Hematopoietic multipotent progenitor cell treated with erythropoietin and hydrocortisone succinate and interleukin-3 and kit ligand, for 8 days (in vitro differentiated cells): Measurements from ENCODE around the gene EPHA4.

ENCODE experiments used
- DNase-seq: peaks from one replicate; pipeline ENCODE4 v3.0.0-alpha.2; 2015

Gene EPHA4

DNA sequence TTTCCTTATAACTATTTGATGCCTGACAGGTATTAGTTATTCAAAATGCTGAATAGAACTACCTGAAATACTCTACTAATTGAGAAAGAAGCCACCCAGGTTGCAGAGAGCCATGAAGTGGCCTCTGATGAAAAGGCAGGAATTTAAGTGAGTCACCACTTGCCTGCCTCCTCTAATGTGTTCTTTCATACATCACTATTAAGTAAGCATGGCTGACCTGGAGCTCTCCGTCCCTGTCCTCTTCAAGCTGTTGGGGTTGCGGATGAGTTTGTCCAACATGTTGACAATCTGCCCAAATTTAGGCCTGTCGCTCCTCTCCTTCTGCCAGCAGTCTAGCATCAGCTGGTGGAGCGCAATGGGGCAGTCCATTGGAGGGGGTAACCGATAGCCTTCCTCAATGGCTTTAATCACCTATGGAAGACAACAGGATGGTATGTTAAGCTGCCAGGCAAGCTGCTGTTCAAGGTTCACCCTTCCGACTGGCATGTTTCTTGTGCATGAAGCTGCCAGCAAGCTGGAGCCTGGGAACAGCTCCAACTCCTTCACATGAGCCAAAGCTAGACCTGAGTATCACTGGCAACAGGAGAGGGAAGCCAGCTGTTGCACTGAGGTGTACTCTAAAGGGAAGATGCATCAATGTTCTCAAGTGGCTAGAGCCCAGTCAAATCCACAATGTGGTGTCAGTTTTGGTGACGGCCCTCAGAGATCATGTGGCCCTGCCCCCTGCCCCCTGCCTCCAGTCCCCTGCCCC lies 142.2 kb downstream of the EPHA4 start:
- DNase-seq: no peak

DNA sequence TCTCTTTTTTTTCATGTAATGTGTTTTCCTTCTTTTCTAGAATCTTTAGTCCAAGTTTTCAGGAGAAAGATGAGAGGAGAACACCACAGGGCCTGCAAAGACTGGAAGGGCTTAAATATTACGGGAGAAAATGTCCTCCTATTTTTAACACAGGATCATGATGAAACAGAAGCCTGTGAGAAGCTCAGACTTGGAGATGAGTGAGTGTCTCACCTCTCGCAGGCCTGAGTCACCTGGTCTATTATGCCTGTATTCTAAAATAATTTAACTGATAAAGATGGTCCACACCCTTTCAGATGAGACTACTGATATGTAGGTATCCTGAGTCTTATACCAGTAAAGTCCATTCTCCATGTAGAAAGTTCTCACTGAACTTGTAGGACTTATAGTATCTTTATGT lies 143.2 kb downstream of the EPHA4 start:
- no peak for DNase-seq

DNA sequence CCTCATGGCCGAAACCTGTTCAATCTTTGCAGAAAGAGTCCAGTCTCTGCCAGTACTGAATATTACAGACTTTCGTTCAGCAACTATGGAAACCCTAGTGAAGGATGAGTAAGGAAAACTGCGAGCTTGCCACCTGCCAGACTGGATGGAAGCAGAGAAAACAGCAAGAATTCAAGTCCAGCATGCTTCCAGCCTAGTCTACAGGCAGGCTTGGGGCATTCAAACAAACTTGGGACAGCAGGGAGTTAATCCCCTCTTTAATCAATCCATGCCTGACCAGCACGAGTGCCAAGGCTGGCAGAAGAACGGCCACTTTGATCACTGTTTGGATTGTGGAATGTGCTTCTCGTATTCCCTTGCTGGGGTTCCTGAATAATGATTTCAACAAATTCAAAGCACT lies 145.2 kb downstream of the EPHA4 start:
- no peak for DNase-seq

DNA sequence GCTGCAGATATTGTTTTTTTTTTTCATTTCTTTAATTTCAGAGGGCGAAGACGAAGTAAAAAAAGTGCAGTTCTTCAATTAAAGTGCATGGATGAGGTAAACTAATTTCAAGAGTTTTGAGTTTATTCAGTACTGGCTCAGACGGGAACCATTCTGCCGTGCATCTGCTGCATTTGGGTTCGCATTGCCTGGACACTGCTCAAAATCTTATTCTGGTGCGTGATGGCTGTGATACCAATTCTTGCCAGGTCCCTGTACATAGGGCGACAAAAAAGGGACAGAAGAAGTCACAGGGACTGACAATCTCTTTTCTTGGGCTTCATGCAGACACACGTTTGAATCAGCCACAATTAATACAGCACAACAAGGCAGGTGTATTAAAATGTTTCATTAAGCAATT lies 146.2 kb downstream of the EPHA4 start:
- DNase-seq: no peak

DNA sequence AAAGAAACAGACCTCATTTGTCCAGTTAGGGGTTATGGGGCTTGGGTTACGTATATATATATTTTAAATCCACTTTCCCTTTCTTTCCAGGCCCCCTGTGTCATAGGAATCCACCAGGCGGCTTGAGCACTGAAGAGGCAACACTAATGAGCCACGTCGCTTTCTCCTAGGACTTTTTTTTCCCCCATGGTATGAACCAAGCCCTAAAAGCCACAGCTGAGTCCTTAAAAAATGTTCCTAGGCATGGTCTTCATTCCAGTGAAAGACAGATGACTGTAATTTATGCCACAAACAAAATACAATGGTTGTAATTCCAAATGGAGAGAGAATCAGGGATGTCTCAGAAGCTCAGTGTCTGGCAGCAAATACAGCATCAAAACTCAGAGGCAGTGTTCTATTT lies 146.8 kb downstream of the EPHA4 start:
- no peak for DNase-seq

DNA sequence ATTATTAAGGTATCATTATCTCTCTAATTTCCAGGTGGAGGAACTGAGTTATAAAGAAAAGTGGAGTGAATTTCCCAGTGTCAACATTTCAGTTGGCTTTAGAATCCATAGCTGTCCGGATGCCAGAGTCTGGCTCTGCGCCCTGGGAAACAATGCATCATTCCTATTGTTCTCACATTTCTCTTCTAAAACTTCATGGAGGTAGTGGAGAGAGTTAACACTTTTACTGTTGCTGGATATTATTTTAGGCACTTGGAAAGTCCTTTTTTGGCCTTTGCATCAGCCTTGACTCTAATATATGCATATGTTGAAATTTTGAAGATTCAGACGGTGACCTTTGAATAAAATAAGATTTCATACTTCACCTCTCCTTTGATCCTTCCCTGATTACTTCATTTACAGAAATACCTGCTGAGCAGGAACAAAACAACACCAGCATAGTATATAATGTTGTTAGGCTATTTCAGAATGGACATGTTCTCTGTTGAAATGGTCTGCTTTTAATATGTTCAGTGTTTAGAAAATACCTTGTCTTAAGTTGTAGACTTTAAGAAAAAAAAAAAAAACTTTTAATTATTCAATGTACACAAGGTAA lies 148.8 kb downstream of the EPHA4 start:
- no peak for DNase-seq

DNA sequence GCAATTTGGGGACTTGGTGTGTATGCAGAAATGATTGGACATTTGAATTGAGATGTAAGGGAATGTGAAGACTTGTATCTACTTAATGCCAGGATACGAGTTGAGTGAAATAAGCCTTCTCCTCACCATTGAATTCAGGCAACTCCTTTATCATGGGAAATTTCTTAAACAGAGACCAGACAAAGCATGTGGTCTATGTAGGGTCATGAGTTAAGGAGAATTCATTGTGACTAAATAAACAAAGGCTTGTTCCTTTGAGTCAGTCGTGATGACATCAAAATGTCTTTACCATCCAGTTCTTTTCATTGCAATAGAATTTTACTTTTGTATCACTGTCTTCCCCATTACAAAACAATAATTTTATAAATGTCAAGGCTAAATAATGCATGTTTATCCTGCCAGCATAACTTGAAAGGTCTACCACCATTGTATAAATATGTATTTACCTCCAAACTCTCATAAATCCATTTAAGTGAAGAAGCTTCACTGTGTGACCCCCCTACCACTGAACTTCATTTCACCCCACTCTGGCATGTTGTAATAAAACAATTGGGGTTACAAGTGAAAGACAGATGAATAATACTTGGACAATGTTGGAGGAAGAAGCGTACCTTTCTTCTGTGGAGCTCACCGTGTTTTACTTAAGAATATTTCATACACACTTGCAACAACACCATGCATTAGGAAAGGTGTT lies 149.4 kb downstream of the EPHA4 start:
- DNase-seq: no peak

DNA sequence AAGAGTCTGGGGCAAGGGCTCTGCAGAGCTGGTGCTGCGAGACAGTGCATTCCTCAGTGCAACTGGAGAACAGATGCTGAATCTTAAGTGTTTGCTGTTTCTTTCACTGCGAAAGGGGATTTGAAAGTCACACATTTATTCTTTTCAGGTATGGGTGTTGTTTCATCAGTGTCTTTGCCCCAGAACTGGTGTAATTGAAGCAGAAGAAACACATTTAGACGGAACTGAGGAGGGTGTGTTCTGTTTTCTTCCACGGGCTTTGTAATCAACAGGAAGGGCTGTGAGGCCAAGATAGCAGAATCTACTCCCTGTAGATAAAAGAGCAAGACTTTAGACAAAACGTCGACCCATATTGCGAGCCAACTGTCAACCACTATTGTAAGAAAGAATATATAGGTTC lies 151.9 kb downstream of the EPHA4 start:
- DNase-seq: peak; percentile 97

DNA sequence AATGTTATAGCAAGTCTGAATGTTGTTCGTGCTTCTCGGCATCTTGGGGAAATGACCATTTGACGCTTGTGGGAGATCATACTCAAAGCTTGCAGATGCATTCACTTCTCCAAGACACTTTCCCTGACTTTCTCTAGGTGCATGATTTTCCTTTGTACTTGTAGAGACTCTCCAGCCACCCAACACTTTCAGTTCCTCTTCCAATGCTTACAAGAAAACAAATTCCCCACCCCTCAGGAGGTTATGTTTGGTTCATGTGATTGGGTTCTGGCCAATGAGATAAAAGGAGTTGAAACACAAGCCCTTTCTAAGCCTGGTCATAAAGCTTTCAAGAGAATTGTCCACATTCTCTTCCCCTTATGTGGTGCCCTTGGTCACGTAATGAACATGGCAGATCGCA lies 156.3 kb downstream of the EPHA4 start:
- DNase-seq: no peak

DNA sequence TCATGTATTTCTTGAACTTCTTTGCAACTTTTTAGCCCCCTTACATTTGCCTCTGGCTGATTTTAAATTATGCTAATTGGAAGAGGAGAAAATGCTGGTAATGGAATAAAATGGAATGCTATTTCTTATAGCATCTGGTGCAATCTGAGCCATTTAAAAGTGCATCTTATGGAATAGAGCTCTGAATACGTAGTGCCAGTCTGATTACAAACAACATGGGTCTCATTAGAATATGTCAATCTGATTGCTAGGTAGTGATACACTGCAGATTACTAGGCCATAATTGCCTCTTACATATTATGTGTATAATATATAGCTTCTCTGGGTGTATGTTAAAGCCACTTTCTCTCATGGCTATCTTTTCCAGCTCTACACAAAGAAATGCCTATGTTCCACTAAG lies 159.1 kb downstream of the EPHA4 start:
- no peak for DNase-seq

DNA sequence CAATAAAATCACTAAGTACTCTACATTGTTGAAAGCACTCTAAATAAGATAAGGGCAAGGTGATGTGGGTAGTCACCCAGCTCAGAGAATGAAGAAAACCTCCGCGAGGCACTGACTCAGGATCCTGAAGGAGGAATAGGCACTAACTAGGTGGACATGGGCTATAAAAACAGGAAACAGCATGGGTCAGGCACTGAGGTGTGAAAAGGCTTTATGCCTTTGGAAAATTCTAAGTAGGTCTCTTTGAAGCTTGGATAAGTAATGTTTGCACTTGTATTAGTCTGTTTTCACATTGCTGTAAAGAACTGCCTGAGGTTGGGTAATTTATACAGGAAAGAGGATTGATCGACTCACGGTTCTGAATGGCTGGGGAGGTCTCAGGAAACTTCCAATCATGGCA lies 161.6 kb downstream of the EPHA4 start:
- DNase-seq: no peak

DNA sequence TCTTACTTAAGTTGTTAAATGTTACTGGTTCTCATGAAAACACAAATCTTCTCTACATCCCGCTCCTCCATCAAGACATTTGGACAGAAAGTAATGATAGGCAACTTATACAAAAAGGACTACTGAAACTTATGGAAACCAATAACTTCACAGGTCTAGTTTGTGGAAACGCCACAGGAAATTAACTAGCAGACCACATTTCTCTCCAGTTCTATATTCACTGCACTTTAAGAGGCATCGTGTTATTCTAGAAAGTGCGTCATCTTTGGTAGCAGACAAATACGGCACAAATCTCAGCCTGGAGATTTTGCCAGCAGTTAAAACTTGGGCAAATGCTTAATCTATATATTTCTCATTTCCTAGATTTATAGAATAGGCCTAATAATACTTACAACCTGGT lies 164.3 kb downstream of the EPHA4 start:
- DNase-seq: no peak

DNA sequence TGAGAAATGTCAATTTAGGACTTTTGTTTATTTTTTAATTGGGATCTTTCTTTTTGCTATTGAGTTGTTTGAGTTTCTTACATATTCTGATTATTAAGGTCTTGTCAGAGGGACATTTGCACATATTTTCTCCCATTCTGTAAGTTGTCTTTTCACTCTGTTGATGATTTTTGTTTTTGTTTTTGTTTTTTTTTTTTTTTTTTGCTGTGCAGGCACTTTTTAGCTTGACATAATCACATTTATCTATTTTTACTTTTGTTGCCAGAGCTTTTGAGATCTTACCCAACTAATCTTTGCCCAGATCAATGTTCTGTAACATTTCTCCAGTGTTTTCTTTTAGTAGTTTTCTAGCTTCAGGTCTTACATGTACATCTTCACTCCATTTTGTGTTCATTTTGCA lies 166.6 kb downstream of the EPHA4 start:
- DNase-seq: no peak

DNA sequence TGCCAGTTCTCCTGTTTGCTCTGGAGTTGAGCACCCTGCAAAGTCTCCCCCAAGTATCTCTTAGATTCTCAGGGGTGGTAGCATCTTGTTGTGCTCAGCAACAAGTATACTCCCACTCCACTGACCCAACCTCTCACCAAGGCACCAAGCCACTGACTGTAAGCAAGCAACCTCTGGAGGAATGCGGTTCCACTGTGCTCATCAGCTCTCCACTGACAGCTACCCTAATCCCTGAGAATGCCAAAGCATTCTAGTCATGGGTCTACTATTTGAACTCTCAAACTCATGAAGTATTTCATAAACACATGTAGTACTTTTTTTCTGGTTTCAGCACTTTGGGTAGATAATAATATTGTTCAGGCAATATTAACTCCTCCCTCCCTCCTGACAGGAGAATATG lies 170.0 kb downstream of the EPHA4 start:
- no peak for DNase-seq

DNA sequence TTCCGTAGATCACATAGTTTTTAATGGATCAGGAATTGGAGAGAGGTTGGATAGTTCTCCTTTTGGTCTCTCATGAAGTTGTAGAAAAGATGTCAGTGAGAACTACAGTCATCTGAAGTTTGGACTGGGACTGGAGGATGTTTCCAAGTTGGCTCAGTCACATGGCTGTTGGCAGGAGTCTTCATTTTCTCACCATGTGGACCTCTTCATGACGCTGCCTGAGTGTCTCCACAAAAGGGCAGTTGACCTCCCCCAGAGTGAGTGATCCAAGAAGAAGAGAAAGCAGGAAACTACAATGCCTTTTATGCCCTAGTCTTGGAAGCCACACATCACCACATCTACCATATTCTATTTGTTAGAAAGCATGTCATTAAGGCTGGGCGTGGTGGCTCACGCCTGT lies 171.7 kb downstream of the EPHA4 start:
- DNase-seq: no peak

DNA sequence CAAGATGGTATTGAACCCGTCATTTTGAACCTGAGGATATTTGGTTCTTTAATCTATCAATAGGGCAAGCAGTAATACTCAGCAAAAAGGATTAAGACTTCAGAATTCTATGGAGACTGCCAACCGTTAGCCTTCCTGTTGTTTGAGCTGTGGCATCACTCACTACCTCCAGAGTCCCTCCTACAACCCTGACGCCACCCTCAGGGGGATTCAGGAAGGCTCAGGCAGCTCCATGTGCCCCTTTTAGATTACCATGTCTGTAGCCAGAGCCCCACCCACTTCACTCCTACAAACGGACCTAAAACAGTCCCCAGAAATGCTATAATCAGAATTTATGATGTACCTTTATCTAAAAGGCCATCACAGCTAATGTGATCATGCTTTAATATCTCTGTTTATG lies 172.9 kb downstream of the EPHA4 start:
- DNase-seq: no peak

DNA sequence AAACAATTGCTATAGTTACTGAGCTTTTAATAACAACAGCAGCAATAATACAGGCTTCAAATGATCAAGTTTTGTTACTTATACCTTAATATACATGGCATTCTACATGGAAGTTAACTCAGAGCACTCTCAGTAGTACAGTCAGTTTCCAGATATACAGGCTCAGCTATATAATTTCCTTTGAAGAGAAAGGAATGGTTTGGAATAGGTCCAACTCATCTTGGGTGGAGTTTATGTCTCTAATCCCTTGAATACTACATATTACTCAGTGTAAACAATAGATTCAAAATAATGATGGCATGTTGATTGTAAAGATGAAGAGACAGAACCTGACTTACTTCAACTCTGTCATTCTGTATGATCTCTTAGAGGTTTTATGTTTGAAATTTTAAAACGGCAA lies 174.9 kb downstream of the EPHA4 start:
- DNase-seq: no peak

DNA sequence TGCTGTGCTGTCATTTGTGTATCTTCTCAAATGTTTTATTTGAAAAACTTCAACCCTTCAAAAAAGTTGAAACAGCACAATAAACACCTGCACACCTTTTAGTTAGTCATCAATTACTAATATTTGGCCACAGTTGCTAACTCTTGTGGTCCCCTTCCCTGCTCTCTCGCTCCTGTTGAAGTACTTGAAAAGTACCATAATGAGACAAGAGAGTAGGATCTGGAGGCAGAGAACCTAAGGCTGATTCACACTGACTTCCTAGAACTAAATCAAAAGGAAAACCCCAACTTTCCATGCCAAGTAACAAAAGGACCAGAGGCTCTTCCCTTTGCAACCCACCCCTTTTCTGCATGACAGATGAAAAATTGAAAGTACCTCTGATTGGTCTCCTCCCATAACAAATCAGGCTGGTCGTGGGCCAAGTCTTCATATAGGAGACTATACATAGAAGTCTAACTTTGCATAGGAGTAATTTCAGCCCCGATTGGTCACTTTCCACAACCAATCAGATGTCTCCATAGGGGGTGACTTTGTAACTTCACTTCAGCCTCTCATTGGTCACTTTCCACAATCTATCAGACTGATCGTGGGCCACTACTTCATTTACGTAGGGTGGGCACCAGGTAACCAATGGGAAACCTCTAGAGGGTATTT lies 179.7 kb downstream of the EPHA4 start:
- no peak for DNase-seq

DNA sequence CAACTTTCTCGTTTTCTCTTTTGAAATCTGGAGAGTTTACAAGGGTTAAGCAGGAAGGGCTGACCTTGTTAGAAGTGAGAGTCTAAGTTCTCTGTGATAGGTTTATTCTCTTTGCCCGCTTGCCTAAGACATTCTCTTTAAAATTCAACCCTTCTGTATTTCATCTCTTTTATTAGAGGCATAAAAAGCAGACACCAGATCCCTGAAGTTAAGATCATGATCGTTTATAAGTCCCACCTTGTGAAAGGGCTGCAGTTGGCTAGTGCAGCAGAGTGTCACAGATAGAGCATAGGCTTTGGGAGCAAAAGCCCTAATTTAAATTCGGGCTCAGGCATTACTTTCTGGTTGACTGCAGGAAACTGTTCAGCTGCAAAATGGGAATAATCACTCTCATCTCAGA lies 181.2 kb downstream of the EPHA4 start:
- DNase-seq: no peak

DNA sequence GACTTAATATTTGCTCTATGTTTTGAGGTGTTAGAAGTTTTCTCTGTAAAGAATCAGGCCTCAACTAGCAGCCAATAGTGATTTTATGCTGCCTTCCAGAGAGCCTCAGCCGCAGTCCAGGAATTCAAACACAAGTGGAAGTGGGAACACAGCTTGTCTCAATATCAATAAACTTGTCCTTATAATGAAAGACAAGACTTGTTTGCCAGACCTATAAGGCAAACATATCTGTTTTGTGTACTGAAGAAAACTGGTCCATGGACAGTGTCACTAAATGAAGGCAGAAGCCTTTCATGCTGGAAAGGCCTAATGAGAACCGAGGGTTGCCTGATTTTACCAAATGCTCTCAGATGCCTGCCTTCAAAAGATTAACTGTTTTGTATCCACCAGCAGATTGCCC lies 182.2 kb downstream of the EPHA4 start:
- DNase-seq: no peak

DNA sequence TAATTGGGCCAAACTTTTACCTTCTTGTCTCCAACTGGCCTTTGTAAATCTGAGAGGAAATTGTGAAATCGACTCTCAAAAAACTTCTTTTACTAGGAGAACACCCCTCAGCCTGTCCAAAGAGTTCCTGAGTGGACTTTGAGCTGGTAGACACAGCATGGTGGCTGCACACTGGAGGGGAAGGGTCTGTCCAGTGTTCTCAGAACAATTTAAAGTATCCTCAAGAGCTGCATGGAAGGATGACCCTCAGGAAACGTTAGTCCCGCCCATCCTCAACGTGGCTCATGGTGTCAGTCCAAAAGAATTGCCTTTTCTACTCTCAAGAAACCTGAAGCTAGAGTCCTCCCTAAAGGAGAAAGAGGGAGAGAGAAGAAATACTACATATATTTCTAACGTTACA lies 182.7 kb downstream of the EPHA4 start:
- no peak for DNase-seq

DNA sequence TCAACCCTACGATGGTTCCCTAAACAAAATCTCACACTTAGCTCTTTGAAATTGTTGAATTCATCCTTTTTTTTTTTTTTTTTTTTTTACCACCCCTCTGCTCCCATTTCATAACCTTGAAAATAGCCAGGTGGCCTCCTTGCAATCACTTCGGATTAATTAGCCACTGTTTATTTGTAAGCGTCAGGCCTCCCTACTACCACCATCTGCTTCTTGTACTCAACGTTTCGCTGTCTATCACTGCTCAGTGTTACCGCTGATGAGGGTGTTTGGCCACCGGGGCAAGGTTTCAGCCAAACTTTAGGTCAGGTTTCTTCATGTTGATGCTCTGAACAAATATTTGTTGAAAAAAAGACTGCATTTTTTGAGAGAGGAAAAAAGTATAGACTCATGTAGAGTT lies 183.2 kb downstream of the EPHA4 start:
- no peak for DNase-seq

DNA sequence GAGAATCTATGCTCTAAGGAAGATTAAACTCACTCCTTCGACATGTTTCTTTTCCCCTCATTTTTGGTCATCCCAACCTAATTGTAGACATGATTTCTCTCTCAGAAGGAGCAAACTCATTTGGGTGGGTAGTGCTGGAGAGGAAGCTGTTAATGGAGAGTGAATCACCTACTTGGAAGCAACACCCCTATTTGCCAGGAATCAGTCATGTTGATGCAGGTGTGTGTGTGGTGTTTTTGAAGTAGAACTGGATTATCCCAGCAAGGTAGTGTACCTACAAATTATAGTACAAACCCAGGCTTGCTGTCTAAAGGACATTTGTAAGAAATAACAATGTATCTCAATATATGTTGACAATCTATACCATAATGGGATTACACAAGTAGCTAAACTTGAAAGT lies 186.4 kb downstream of the EPHA4 start:
- no peak for DNase-seq

DNA sequence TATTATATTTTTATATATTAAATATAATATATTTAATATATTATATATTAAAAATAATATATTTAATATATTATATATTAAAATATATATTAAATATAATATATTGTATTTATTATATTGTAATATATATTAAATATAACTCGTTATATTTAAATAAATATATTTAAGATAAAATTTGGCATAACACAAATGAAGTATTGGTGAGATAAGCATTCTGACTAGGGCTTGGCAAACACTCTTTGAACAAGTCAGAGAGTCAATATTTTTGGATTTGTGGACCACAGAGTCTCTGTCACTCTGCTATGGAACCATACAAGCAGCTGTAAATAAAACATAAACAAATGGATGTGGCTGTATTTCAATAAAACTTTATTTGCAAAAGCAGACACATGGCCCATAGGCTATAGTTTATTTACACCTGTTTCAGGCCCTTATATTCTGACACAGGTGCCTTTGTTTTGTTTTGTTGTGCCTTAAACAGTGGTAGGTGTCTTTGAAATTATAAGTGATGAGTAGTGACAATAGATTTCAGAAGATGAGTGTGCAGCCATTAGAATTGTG lies 190.1 kb downstream of the EPHA4 start:
- no peak for DNase-seq
